ENCODE results near the gene NADK.

The NADK gene, protein sequence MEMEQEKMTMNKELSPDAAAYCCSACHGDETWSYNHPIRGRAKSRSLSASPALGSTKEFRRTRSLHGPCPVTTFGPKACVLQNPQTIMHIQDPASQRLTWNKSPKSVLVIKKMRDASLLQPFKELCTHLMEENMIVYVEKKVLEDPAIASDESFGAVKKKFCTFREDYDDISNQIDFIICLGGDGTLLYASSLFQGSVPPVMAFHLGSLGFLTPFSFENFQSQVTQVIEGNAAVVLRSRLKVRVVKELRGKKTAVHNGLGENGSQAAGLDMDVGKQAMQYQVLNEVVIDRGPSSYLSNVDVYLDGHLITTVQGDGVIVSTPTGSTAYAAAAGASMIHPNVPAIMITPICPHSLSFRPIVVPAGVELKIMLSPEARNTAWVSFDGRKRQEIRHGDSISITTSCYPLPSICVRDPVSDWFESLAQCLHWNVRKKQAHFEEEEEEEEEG

GRCh38 chr1:1777950-1778662, at the start of gene NADK:
TSS of gene NADK (minus strand) at chr1:1778470. CDS start at chr1:1765406, 13,064 bp downstream.
- Histone ChIP-seq H3K36me3 (ENCODE audit: control insufficient read depth, insufficient read depth, low read length) (no peaks in the 10 kb centered on the region), H3K27me3 (ENCODE audit: control insufficient read depth, insufficient read depth, low read length) (no peaks in the 10 kb centered on the region), H3K9me3 (ENCODE audit: control insufficient read depth, low read length) (no peaks in the 10 kb centered on the region), H3K4me3 (ENCODE audit: low read length) (peak within 1 kb of the TSS; percentile 70), H3K4me1 (ENCODE audit: control insufficient read depth, insufficient read depth, low read length) (peaks cover 62% of the 10 kb centered on the region), H3K9ac (ENCODE audit: low read length) (peak within 1 kb of the TSS; percentile 78)

- Histone ChIP-seq H3K9me3 (ENCODE audit: control insufficient read depth, low read length) (no peaks in the 10 kb centered on the region), H3K36me3 (ENCODE audit: control insufficient read depth, insufficient read depth, low read length) (peaks cover 4% of the 10 kb centered on the region), H3K27me3 (ENCODE audit: control insufficient read depth, insufficient read depth, low read length) (no peaks in the 10 kb centered on the region), H3K4me3 (ENCODE audit: low read length) (no peak overlapping the region), H3K9ac (ENCODE audit: low read length) (no peak overlapping the region), H3K4me1 (ENCODE audit: control insufficient read depth, insufficient read depth, low read length) (no peaks in the 10 kb centered on the region)
Measured at GRCh38 chr1:1827089-1827848, 49.0 kb upstream of the NADK start.

GRCh38 chr1:1826356-1827088, 48.3 kb upstream of the NADK start:
- Histone ChIP-seq H3K4me1 (ENCODE audit: control insufficient read depth, insufficient read depth, low read length) (no peaks in the 10 kb centered on the region), H3K9me3 (ENCODE audit: control insufficient read depth, low read length) (no peaks in the 10 kb centered on the region), H3K36me3 (ENCODE audit: control insufficient read depth, insufficient read depth, low read length) (peaks cover 4% of the 10 kb centered on the region), H3K9ac (ENCODE audit: low read length) (no peak overlapping the region), H3K4me3 (ENCODE audit: low read length) (no peak overlapping the region), H3K27me3 (ENCODE audit: control insufficient read depth, insufficient read depth, low read length) (no peaks in the 10 kb centered on the region)

DNA sequence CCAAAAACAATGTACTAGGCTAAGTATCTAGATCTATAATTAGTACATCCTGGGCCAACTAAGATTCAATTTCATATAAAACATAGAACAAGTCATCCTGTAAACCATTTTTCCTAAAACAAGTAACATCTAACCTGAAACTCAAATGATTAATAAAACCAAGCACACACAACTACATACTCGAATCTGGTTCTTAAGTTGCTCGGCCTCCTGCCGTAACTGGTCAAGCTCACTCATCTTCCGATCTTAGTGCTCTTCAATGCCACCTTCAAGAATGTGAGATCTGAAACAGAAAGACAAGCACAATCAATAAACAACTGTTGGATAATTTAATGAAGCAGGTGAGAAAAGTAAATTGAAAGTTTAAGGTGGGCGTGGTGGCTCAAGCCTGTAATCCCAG, 46.9 kb upstream of the NADK start:
- H3K4me3 ChIP-seq (ENCODE audit: low read length) = no peak overlapping the region
- no peaks in the 10 kb centered on the region for H3K9me3 ChIP-seq (ENCODE audit: control insufficient read depth, low read length)
- no peak overlapping the region for H3K9ac ChIP-seq (ENCODE audit: low read length)
- H3K4me1 ChIP-seq (ENCODE audit: control insufficient read depth, insufficient read depth, low read length) = no peaks in the 10 kb centered on the region
- H3K27me3 ChIP-seq (ENCODE audit: control insufficient read depth, insufficient read depth, low read length) = no peaks in the 10 kb centered on the region
- H3K36me3 ChIP-seq (ENCODE audit: control insufficient read depth, insufficient read depth, low read length) = peaks cover 4% of the 10 kb centered on the region

- peaks cover 12% of the 10 kb centered on the region for H3K36me3 ChIP-seq (ENCODE audit: control insufficient read depth, insufficient read depth, low read length)
- no peaks in the 10 kb centered on the region for H3K27me3 ChIP-seq (ENCODE audit: control insufficient read depth, insufficient read depth, low read length)
- H3K9me3 ChIP-seq (ENCODE audit: control insufficient read depth, low read length) = no peaks in the 10 kb centered on the region
- H3K9ac ChIP-seq (ENCODE audit: low read length) = no peak overlapping the region
- no peaks in the 10 kb centered on the region for H3K4me1 ChIP-seq (ENCODE audit: control insufficient read depth, insufficient read depth, low read length)
- no peak overlapping the region for H3K4me3 ChIP-seq (ENCODE audit: low read length)
Measured at GRCh38 chr1:1819762-1820161, 41.5 kb upstream of the NADK start.

GRCh38 chr1:1817221-1817620, 39.0 kb upstream of the NADK start:
- H3K9ac ChIP-seq (ENCODE audit: low read length) = no peak overlapping the region

DNA sequence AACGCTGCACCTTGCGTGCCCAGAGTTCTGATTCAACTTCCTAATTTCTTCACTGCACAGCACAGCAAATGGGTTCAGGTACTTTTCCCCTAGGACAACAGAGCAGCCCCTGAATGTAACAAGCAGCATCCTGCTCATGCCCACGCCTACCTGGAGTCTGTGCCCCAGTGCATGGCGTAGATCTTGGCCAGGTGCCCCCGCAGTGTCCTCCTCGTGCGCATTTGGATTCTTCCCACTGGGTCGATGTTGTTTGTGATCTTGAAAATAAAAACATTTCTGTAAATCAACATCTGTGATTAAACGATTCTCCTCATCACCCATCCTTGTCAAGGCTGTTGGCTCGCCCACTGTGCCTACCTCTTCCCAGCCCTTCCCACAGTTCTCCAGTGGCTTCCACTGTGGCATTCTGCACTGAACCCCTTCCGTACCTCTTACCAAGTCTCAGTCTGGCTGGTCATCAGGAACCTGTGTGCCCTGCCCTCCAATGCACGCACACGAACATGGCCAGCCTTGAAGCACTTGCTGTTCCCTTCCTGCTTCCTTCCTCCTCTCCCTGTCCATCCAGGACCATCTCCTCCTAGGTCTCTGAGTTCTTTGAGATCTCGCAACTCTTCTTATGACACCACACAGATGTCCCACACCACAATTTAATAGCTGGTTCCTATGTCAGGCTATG, 37.5 kb upstream of the NADK start:
- Histone ChIP-seq H3K9ac (ENCODE audit: low read length) (no peak overlapping the region), H3K9me3 (ENCODE audit: control insufficient read depth, low read length) (no peaks in the 10 kb centered on the region), H3K27me3 (ENCODE audit: control insufficient read depth, insufficient read depth, low read length) (no peaks in the 10 kb centered on the region), H3K36me3 (ENCODE audit: control insufficient read depth, insufficient read depth, low read length) (peaks cover 12% of the 10 kb centered on the region), H3K4me3 (ENCODE audit: low read length) (no peak overlapping the region), H3K4me1 (ENCODE audit: control insufficient read depth, insufficient read depth, low read length) (no peaks in the 10 kb centered on the region)

More at GRCh38 chr1:1817221-1817620, 39.0 kb upstream of the NADK start:
- no peaks in the 10 kb centered on the region for H3K9me3 ChIP-seq (ENCODE audit: control insufficient read depth, low read length)
- peaks cover 12% of the 10 kb centered on the region for H3K36me3 ChIP-seq (ENCODE audit: control insufficient read depth, insufficient read depth, low read length)
- H3K27me3 ChIP-seq (ENCODE audit: control insufficient read depth, insufficient read depth, low read length) = no peaks in the 10 kb centered on the region
- H3K4me1 ChIP-seq (ENCODE audit: control insufficient read depth, insufficient read depth, low read length) = no peaks in the 10 kb centered on the region
- no peak overlapping the region for H3K4me3 ChIP-seq (ENCODE audit: low read length)

DNA sequence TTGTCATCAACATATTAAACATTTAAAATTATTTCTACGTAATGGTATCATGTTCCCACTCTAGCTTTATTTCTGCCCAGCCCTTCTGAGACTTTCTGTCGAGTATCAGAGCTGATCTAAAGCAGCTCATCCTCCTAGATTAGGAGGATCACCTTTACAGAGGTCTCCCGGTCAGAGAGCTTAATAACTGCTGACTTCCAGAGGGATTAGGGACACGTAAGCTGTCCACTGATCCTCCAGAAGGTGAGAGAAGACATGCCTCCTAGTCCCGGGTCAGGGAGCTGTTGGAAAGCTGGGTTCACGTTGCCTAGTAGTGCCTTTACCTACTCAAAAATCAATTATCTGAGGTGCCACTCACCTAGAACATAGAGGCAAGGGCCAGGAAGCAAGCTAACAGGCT, 31.2 kb upstream of the NADK start:
- H3K36me3 ChIP-seq (ENCODE audit: control insufficient read depth, insufficient read depth, low read length) = peaks cover 6% of the 10 kb centered on the region

GRCh38 chr1:1808206-1808605, 29.9 kb upstream of the NADK start:
- Histone ChIP-seq H3K36me3 (ENCODE audit: control insufficient read depth, insufficient read depth, low read length) (peaks cover 6% of the 10 kb centered on the region), H3K9me3 (ENCODE audit: control insufficient read depth, low read length) (no peaks in the 10 kb centered on the region), H3K9ac (ENCODE audit: low read length) (no peak overlapping the region), H3K27me3 (ENCODE audit: control insufficient read depth, insufficient read depth, low read length) (no peaks in the 10 kb centered on the region), H3K4me3 (ENCODE audit: low read length) (no peak overlapping the region), H3K4me1 (ENCODE audit: control insufficient read depth, insufficient read depth, low read length) (peaks cover 4% of the 10 kb centered on the region)

More for the DNA sequence above, 31.2 kb upstream of the NADK start:
- no peaks in the 10 kb centered on the region for H3K27me3 ChIP-seq (ENCODE audit: control insufficient read depth, insufficient read depth, low read length)
- H3K9ac ChIP-seq (ENCODE audit: low read length) = no peak overlapping the region
- no peak overlapping the region for H3K4me3 ChIP-seq (ENCODE audit: low read length)
- H3K4me1 ChIP-seq (ENCODE audit: control insufficient read depth, insufficient read depth, low read length) = no peaks in the 10 kb centered on the region
- no peaks in the 10 kb centered on the region for H3K9me3 ChIP-seq (ENCODE audit: control insufficient read depth, low read length)

- no peak overlapping the region for H3K9ac ChIP-seq (ENCODE audit: low read length)
- peaks cover 7% of the 10 kb centered on the region for H3K4me1 ChIP-seq (ENCODE audit: control insufficient read depth, insufficient read depth, low read length)
- H3K36me3 ChIP-seq (ENCODE audit: control insufficient read depth, insufficient read depth, low read length) = peaks cover 6% of the 10 kb centered on the region
- no peaks in the 10 kb centered on the region for H3K9me3 ChIP-seq (ENCODE audit: control insufficient read depth, low read length)
- H3K27me3 ChIP-seq (ENCODE audit: control insufficient read depth, insufficient read depth, low read length) = no peaks in the 10 kb centered on the region
- no peak overlapping the region for H3K4me3 ChIP-seq (ENCODE audit: low read length)
Measured at GRCh38 chr1:1806890-1807289, 28.6 kb upstream of the NADK start.

DNA sequence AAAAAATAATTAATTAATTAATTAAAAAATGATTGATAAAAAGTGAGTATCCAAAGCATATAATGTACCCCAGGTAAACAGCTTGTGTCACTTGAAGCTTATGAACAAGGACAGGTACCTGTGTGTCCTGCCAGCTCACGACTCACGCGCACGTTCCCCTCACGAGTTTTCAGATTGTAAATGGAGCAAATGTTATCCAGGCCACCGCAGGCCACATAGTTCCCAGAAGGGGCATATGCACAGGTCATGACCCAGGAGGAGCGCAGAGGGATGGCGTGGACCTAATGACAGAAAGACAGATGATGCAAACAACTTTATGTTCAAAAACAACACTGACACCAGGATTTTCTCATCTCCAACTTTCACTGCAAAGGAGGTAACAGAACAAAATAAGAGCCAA, 26.0 kb upstream of the NADK start:
- peaks cover 6% of the 10 kb centered on the region for H3K36me3 ChIP-seq (ENCODE audit: control insufficient read depth, insufficient read depth, low read length)
- H3K4me1 ChIP-seq (ENCODE audit: control insufficient read depth, insufficient read depth, low read length) = peaks cover 7% of the 10 kb centered on the region
- no peak overlapping the region for H3K9ac ChIP-seq (ENCODE audit: low read length)
- no peaks in the 10 kb centered on the region for H3K27me3 ChIP-seq (ENCODE audit: control insufficient read depth, insufficient read depth, low read length)
- no peaks in the 10 kb centered on the region for H3K9me3 ChIP-seq (ENCODE audit: control insufficient read depth, low read length)
- no peak overlapping the region for H3K4me3 ChIP-seq (ENCODE audit: low read length)
